Measurements from ENCODE around the gene MLLT3. TPM values are rescaled to one million over a fixed set of nuclear protein-coding genes. Genes with fewer than 3 reads are reported as not detected.

Gene MLLT3
- total and polyA plus RNA-seq, 2 of the 8 experiments (the other 6 are each of a cell fraction or from before 2014, with no cell fraction given) = 5.9 to 9.6 TPM

- TF ChIP-seq, protein P1, sequence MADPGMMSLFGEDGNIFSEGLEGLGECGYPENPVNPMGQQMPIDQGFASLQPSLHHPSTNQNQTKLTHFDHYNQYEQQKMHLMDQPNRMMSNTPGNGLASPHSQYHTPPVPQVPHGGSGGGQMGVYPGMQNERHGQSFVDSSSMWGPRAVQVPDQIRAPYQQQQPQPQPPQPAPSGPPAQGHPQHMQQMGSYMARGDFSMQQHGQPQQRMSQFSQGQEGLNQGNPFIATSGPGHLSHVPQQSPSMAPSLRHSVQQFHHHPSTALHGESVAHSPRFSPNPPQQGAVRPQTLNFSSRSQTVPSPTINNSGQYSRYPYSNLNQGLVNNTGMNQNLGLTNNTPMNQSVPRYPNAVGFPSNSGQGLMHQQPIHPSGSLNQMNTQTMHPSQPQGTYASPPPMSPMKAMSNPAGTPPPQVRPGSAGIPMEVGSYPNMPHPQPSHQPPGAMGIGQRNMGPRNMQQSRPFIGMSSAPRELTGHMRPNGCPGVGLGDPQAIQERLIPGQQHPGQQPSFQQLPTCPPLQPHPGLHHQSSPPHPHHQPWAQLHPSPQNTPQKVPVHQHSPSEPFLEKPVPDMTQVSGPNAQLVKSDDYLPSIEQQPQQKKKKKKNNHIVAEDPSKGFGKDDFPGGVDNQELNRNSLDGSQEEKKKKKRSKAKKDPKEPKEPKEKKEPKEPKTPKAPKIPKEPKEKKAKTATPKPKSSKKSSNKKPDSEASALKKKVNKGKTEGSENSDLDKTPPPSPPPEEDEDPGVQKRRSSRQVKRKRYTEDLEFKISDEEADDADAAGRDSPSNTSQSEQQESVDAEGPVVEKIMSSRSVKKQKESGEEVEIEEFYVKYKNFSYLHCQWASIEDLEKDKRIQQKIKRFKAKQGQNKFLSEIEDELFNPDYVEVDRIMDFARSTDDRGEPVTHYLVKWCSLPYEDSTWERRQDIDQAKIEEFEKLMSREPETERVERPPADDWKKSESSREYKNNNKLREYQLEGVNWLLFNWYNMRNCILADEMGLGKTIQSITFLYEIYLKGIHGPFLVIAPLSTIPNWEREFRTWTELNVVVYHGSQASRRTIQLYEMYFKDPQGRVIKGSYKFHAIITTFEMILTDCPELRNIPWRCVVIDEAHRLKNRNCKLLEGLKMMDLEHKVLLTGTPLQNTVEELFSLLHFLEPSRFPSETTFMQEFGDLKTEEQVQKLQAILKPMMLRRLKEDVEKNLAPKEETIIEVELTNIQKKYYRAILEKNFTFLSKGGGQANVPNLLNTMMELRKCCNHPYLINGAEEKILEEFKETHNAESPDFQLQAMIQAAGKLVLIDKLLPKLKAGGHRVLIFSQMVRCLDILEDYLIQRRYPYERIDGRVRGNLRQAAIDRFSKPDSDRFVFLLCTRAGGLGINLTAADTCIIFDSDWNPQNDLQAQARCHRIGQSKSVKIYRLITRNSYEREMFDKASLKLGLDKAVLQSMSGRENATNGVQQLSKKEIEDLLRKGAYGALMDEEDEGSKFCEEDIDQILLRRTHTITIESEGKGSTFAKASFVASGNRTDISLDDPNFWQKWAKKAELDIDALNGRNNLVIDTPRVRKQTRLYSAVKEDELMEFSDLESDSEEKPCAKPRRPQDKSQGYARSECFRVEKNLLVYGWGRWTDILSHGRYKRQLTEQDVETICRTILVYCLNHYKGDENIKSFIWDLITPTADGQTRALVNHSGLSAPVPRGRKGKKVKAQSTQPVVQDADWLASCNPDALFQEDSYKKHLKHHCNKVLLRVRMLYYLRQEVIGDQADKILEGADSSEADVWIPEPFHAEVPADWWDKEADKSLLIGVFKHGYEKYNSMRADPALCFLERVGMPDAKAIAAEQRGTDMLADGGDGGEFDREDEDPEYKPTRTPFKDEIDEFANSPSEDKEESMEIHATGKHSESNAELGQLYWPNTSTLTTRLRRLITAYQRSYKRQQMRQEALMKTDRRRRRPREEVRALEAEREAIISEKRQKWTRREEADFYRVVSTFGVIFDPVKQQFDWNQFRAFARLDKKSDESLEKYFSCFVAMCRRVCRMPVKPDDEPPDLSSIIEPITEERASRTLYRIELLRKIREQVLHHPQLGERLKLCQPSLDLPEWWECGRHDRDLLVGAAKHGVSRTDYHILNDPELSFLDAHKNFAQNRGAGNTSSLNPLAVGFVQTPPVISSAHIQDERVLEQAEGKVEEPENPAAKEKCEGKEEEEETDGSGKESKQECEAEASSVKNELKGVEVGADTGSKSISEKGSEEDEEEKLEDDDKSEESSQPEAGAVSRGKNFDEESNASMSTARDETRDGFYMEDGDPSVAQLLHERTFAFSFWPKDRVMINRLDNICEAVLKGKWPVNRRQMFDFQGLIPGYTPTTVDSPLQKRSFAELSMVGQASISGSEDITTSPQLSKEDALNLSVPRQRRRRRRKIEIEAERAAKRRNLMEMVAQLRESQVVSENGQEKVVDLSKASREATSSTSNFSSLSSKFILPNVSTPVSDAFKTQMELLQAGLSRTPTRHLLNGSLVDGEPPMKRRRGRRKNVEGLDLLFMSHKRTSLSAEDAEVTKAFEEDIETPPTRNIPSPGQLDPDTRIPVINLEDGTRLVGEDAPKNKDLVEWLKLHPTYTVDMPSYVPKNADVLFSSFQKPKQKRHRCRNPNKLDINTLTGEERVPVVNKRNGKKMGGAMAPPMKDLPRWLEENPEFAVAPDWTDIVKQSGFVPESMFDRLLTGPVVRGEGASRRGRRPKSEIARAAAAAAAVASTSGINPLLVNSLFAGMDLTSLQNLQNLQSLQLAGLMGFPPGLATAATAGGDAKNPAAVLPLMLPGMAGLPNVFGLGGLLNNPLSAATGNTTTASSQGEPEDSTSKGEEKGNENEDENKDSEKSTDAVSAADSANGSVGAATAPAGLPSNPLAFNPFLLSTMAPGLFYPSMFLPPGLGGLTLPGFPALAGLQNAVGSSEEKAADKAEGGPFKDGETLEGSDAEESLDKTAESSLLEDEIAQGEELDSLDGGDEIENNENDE (IDR thresholded peaks at IDR 0.05; ENCODE audit: insufficient replicate concordance, low read length) = no peak
- TF ChIP-seq JUND (IDR thresholded peaks at IDR 0.05; ENCODE audit: low read length) (no peak), CHD1 (IDR thresholded peaks at IDR 0.05; ENCODE audit: low read depth, low read length) (no peak), CEBPB (IDR thresholded peaks at IDR 0.05; ENCODE audit: low read depth, low read length) (no peak), RAD21 (IDR thresholded peaks at IDR 0.05 in 1 of 2, conservative IDR thresholded peaks at IDR 0.05 in 1 of 2; ENCODE audit: low read depth in 2 of 2, low read length in 2 of 2) (no peak), E2F6 (IDR thresholded peaks at IDR 0.05) (no peak), CTBP2 (IDR thresholded peaks at IDR 0.05; ENCODE audit: borderline replicate concordance, insufficient read depth, insufficient read length, low read length) (no peak), SAP30 (IDR thresholded peaks at IDR 0.05; ENCODE audit: insufficient read depth, insufficient replicate concordance, low read length) (no peak), CHD2 (IDR thresholded peaks at IDR 0.05; ENCODE audit: low read length) (no peak), RXRA (IDR thresholded peaks at IDR 0.05; ENCODE audit: insufficient read depth, low read depth, low read length) (no peak), SP1 (IDR thresholded peaks at IDR 0.05; ENCODE audit: low read depth, low read length) (no peak)
These were observed 24.4 kb downstream of the MLLT3 start (continued) for GRCh38 chr9:20597862-20598261.

Measured in H1 (cell line).